Stomach (tissue), 4 donors: ENCODE data around the gene DACH2.

Experiments
- CTCF ChIP-seq, 7 experiments: fragments of 450-650 bp in 4 of 7; fragments of 200-600 bp in 3 of 7; sonication (generic) in 3 of 7; IDR thresholded peaks; one replicate each; pipeline ENCODE4 v1.5.1; 2016 to 2019; ENCODE audit warnings: antibody characterized with exemption in 7 of 7, control low read depth in 2 of 7, mild to moderate bottlenecking in 1 of 7
- POLR2A ChIP-seq, 4 donors: fragments of 450-650 bp; IDR thresholded peaks; one replicate each; pipeline ENCODE4 v1.6.1; 2016; ENCODE audit warnings: antibody characterized with exemption in 4 of 4, control low read depth in 2 of 4, mild to moderate bottlenecking in 1 of 4, moderate library complexity in 1 of 4

- no peak for TF ChIP-seq CTCF (IDR thresholded peaks at IDR 0.05)
- no peak for TF ChIP-seq POLR2A (IDR thresholded peaks at IDR 0.05)
Measured at GRCh38 chrX:86809651-86810050, 661.4 kb downstream of the DACH2 start.
